ENCODE results near the gene SRPRA.

SRPRA gene

DNA sequence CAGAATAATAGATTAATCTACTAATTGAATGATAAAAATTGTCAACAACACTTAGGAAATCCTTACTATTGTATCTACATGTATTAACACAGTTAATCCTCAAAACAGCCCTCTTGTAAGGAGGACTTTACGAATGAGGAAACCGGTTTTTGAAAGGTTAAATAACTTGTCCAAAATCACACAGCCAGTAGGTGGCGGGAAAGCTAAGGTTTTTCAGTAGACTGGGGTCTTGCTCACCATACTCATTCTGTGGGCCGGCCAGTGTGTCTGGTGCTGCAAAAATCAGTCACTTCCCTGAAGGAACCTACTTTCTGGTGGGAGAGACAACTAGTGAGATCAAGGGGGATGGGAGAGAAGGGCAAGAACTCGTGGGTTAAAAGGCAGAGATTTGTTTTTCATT lies 39.0 kb upstream of the SRPRA start:
- TF ChIP-seq FOXA1 (IDR thresholded peaks at IDR 0.05), result no peak
- DNase-seq (ENCODE audit: extremely low spot score), result peak; percentile 39
- POLR2A ChIA-PET, result no interaction called here
- CTCF ChIA-PET, result interaction anchor here (1.3 kb wide), 1 partner anchor 173 kb away, joined by 6 read pairs; no protein-coding TSS in a partner anchor

DNA sequence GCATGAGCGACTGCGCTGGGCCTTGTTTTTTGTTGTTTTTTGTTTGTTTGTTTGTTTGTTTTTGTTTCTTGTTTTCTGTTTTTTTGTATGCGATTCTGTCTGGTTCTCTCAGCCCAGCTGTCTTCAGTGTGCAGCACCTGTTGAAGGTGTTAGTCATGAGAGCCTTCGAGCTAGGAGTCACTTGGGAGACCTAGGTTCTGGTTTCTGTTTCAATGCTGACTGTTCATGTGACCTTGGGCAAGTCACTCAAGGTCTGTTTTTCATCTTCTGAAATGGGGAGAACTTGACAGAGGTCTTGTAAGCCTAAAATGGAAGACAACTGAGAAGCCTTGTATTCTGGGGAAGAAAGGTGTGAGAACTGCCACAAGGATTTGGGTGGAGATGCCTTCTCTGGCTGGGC lies 37.0 kb upstream of the SRPRA start:
- ChIA-PET POLR2A (no interaction called here), CTCF (no interaction called here)
- DNase-seq (ENCODE audit: extremely low spot score), result no peak
- TF ChIP-seq FOXK2 (IDR thresholded peaks at IDR 0.05) (no peak), ELF4 (IDR thresholded peaks at IDR 0.05) (no peak), LEF1 (IDR thresholded peaks at IDR 0.05; ENCODE audit: borderline replicate concordance) (no peak), NFRKB (IDR thresholded peaks at IDR 0.05) (no peak), HDGF (IDR thresholded peaks at IDR 0.05; ENCODE audit: borderline replicate concordance) (no peak), TARDBP (IDR thresholded peaks at IDR 0.05) (no peak), BHLHE40 (IDR thresholded peaks at IDR 0.05; ENCODE audit: borderline replicate concordance) (no peak), FOXM1 (IDR thresholded peaks at IDR 0.05; ENCODE audit: borderline replicate concordance) (no peak), PKNOX1 (IDR thresholded peaks at IDR 0.05) (no peak), L3MBTL2 (conservative IDR thresholded peaks at IDR 0.05) (no peak), ZNF384 (IDR thresholded peaks at IDR 0.05) (no peak), ARNT (IDR thresholded peaks at IDR 0.05) (no peak), SUZ12 (IDR thresholded peaks at IDR 0.05) (no peak), SP1 (IDR thresholded peaks at IDR 0.05) (no peak), FOXA1 (IDR thresholded peaks at IDR 0.05) (no peak), CTBP1 (IDR thresholded peaks at IDR 0.05; ENCODE audit: borderline replicate concordance) (no peak)

GRCh38 chr11:126304457-126305075 lies 35.9 kb upstream of the SRPRA start:
- TF ChIP-seq PKNOX1 (IDR thresholded peaks at IDR 0.05) (peak; percentile 48; the same call in 1 of the 2 replicates), SP1 (IDR thresholded peaks at IDR 0.05) (no peak)
- no peak for DNase-seq (ENCODE audit: extremely low spot score)
- CTCF ChIA-PET, result interaction anchor here (1.0 kb wide), 1 partner anchor 11 kb away, joined by 3 read pairs; no protein-coding TSS in a partner anchor
- POLR2A ChIA-PET, result interaction anchor here (1.0 to 1.4 kb wide), 16 partner anchors 8 to 302 kb away, joined by 3 to 9 read pairs (median 4); partner anchors contain the start of genes FOXRED1, SRPRA, ST3GAL4 and TIRAP

DNA sequence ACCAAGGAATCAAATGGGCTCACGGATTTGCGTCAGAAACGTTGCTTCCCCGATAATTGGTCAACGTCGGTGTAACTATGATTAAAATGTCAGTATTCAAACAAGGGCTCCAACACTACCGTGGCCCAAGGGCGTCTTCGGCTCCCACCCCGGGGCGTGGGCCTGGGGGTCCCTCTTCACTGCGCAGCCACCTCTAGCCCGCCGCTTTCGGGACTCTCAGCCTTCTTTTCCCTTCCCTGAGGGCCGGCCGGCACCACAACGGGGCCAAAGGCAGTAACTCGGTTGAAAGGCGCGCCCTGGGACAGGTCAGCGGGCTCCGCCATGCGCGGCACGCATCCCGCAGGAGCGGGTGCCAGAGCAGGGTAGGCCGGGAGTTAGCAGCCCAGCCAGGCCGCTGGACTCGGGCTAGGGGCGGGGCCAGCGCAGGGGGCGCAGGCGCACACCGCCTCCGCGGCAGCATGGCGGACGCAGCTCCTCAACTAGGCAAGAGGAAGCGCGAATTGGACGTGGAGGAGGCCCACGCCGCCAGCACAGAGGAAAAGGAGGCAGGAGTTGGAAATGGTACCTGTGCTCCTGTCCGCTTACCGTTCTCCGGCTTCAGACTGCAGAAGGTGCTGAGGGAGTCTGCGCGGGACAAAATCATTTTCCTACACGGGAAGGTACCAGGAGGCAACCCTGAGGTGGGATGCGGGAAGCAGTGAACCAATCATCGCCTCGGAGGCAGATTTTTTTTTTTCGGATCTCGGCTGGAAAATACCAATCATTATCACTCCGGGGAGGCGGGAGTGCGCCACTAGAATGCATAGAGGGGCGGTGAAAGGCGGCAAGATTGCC lies 35.1 kb upstream of the SRPRA start, which contains the start of gene DCPS:
DCPS (plus strand) TSS at position 438 of the 834 bp plus-strand sequence; CDS start at position 459, 21 bp downstream.
- ChIA-PET POLR2A (interaction anchor here (0.6 to 1.4 kb wide), 17 partner anchors 9 to 302 kb away, joined by 3 to 9 read pairs (median 4); partner anchors contain the start of genes FOXRED1, SRPRA, ST3GAL4 and TIRAP), CTCF (interaction anchor here (1.0 kb wide), 1 partner anchor 10 kb away, joined by 3 read pairs; no protein-coding TSS in a partner anchor)
- DNase-seq (ENCODE audit: extremely low spot score), result peak; percentile 96
- TF ChIP-seq ZNF384 (IDR thresholded peaks at IDR 0.05), result peak; percentile 93
- TF ChIP-seq L3MBTL2 (conservative IDR thresholded peaks at IDR 0.05), result peak; percentile 92
- TF ChIP-seq HDGF (IDR thresholded peaks at IDR 0.05; ENCODE audit: borderline replicate concordance), result no peak
- TF ChIP-seq LEF1 (IDR thresholded peaks at IDR 0.05; ENCODE audit: borderline replicate concordance), result no peak
- no peak for TF ChIP-seq BHLHE40 (IDR thresholded peaks at IDR 0.05; ENCODE audit: borderline replicate concordance)
- TF ChIP-seq ELF4 (IDR thresholded peaks at IDR 0.05), result peak; percentile 88

GRCh38 chr11:126297004-126297403 lies 28.3 kb upstream of the SRPRA start:
- POLR2A ChIA-PET, result no interaction called here
- CTCF ChIA-PET, result no interaction called here
- no peak for DNase-seq (ENCODE audit: extremely low spot score)
- TF ChIP-seq L3MBTL2 (conservative IDR thresholded peaks at IDR 0.05), result no peak
- TF ChIP-seq HDGF (IDR thresholded peaks at IDR 0.05; ENCODE audit: borderline replicate concordance), result no peak
- no peak for TF ChIP-seq FOXM1 (IDR thresholded peaks at IDR 0.05; ENCODE audit: borderline replicate concordance)
- TF ChIP-seq ZNF384 (IDR thresholded peaks at IDR 0.05), result no peak
- TF ChIP-seq CTBP1 (IDR thresholded peaks at IDR 0.05; ENCODE audit: borderline replicate concordance), result no peak
- TF ChIP-seq ARNT (IDR thresholded peaks at IDR 0.05), result no peak
- no peak for TF ChIP-seq TARDBP (IDR thresholded peaks at IDR 0.05)
- TF ChIP-seq LEF1 (IDR thresholded peaks at IDR 0.05; ENCODE audit: borderline replicate concordance), result no peak
- TF ChIP-seq PKNOX1 (IDR thresholded peaks at IDR 0.05), result no peak
- no peak for TF ChIP-seq ELF4 (IDR thresholded peaks at IDR 0.05)
- no peak for TF ChIP-seq SUZ12 (IDR thresholded peaks at IDR 0.05)
- TF ChIP-seq FOXA1 (IDR thresholded peaks at IDR 0.05), result no peak
- TF ChIP-seq NFRKB (IDR thresholded peaks at IDR 0.05), result no peak
- no peak for TF ChIP-seq BHLHE40 (IDR thresholded peaks at IDR 0.05; ENCODE audit: borderline replicate concordance)
- no peak for TF ChIP-seq SP1 (IDR thresholded peaks at IDR 0.05)

DNA sequence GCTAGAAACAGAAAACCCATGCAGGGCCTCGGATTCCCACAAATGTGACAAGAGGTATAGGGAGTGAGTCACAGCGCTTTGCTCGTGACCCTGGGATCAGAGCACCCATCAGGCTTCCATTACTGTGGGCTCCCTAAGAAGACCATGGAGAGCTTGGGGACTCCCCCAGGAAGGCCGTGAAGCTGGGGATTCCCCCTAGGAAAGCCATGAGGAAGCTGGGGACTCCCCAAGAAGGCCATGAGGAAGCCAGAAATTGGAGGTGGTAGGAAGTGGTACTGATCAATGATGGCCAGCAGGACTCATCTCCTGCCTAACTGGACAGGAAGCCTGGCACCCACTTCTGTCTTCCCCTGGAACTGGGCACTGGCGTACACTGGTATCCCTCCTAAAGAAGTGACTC lies 25.0 kb upstream of the SRPRA start:
- ChIA-PET POLR2A (interaction anchor here (1.6 kb wide), 1 partner anchor 10 kb away, joined by 4 read pairs; the partner anchor contains the start of gene DCPS), CTCF (interaction anchor here (0.6 to 1.4 kb wide), 3 partner anchors 10 to 67 kb away, joined by 3 to 4 read pairs (median 4); partner anchors contain the start of gene DCPS)
- no peak for TF ChIP-seq NFRKB (IDR thresholded peaks at IDR 0.05)
- no peak for DNase-seq (ENCODE audit: extremely low spot score)

All from HEK293T (cell line).